Measurements from ENCODE around the gene MARCHF10.

GRCh38 chr17:62767997-62768396, 40.1 kb downstream of the MARCHF10 start:
- TF ChIP-seq CTCF (IDR thresholded peaks at IDR 0.05) (no peak), POLR2A (IDR thresholded peaks at IDR 0.05) (no peak), POLR2AphosphoS5 (IDR thresholded peaks at IDR 0.05) (no peak)

Data from breast epithelium (tissue), 3 donors.